Measurements from ENCODE around the gene NCLN. TPM values are rescaled to one million over a fixed set of nuclear protein-coding genes. Genes with fewer than 3 reads are reported as not detected.
"Not testable (repeated sequence)": the region's sequence is repeated elsewhere in the genome, so short reads cannot be mapped to it uniquely, and the experiment has no call there.

The NCLN gene
- total RNA-seq, 2 donors from 2014 or later, result 84.4 to 196 TPM

DNA sequence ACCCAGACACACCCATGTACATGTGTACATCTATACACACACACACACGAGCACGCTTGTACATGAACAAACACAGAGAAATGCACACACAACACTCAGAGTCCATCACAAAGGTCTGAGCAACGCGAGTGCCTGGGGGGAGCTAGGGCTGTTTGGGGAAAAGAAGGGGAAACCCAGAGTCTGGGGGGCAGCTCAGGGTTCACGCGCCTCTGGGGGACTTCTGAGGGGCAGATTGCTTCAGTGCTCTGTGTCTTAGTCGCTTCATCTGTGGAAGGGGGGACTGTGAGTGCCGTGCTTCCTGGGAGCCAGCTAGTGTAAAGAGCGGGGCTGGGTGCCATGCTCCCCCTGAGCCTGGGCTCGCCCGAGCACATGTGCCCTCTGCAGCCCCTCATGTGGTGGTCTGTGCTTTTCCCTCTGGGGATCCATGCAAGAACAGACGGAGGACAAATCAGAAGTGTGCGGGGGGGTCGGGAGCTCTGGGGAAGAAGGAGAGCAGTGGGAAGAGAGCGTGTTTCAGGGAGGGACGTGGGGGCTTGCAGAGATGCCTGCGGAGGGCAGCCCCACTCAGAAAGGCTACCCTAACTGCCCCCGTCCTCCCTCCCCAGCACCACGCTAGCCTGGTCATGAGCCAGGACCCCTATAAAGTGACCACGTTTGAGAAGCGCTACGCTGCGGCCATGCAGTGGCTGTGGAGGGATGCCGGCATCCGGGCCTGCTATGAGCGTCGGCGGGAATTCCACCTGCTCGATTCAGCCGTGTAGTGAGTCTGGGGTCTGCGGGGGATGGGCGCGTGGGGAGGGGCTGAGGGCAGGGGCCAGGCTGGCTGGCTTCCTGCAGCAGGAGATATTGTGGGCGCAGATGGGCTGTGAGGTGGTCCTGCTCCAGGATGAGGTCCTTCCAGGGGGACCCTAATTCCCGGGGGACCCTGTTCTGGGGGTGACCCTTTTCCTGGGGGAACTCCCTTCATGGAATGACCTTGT, 35.9 kb upstream of the NCLN start:
- DNase-seq (ENCODE audit: low spot score) (peak; percentile 67), ATAC-seq (peak in 1 of 2 donors; percentile 69)
- peak overlapping the region; percentile 62 for H3K4me3 Mint-ChIP-seq
- no peaks in the 10 kb centered on the region for H3K27me3 Mint-ChIP-seq
- H3K9me3 Mint-ChIP-seq, result no peaks in the 10 kb centered on the region
- no peaks in the 10 kb centered on the region for H3K36me3 Mint-ChIP-seq
- peak overlapping the region; percentile 51 to 80 for H3K27ac Mint-ChIP-seq
- H3K4me1 Mint-ChIP-seq (ENCODE audit: low read depth in 2 of 2), result peaks cover 17 to 18% of the 10 kb centered on the region in 2 donors

DNA sequence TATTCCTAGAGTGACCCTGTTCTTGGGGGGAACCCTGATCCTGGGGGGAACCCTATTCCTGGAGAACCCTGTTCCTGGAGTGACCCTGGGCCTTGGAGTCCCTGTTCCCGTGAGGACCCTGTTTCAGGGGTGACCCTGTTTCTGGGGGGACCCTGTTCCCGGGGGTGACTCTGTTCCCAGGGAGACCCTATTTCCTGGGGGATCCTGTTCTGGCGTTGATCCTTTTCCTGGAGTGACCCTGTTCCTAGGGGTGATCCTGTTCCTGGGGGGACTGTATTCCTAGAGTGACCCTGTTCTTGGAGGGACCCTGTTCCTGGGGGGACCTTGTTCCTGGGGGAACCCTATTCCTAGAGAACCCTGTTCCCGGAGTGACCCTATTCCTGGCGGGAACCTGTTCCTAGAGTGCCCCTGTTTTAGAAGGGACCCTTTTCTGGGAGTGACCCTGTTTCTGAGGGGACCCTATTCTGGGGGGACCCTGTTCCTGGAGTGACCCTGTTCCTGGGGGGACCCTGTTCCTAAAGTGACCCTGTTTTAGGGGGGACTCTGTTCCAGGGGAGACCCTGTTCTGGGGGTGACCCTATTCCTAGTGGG, 34.9 kb upstream of the NCLN start:
- Mint-ChIP-seq H3K9me3 (no peaks in the 10 kb centered on the region), H3K36me3 (no peaks in the 10 kb centered on the region), H3K27ac (peak overlapping the region in 1 of 2 donors; percentile 23), H3K4me1 (ENCODE audit: low read depth in 2 of 2) (peaks cover 17 to 22% of the 10 kb centered on the region in 2 donors), H3K4me3 (no peak overlapping the region), H3K27me3 (no peaks in the 10 kb centered on the region)
- ATAC-seq (no peak), DNase-seq (ENCODE audit: low spot score) (no peak)

GRCh38 chr19:3151563-3152418, 33.9 kb upstream of the NCLN start:
- peaks cover 2% of the 10 kb centered on the region for H3K9me3 Mint-ChIP-seq
- no peak overlapping the region for H3K27ac Mint-ChIP-seq
- no peak overlapping the region for H3K4me3 Mint-ChIP-seq

GRCh38 chr19:3152419-3152780, 33.3 kb upstream of the NCLN start:
- no peak for DNase-seq (ENCODE audit: low spot score)
- H3K36me3 Mint-ChIP-seq, result no peaks in the 10 kb centered on the region
- no peaks in the 10 kb centered on the region for H3K27me3 Mint-ChIP-seq
- H3K9me3 Mint-ChIP-seq, result peaks cover 2% of the 10 kb centered on the region
- peaks cover 10 to 24% of the 10 kb centered on the region in 2 donors for H3K4me1 Mint-ChIP-seq (ENCODE audit: low read depth in 2 of 2)
- H3K27ac Mint-ChIP-seq, result no peak overlapping the region
- no peak overlapping the region for H3K4me3 Mint-ChIP-seq
- no peak for ATAC-seq

More at GRCh38 chr19:3151563-3152418, 33.9 kb upstream of the NCLN start:
- DNase-seq (ENCODE audit: low spot score) (no peak), ATAC-seq (no peak)
- Mint-ChIP-seq H3K4me1 (ENCODE audit: low read depth in 2 of 2) (peaks cover 13 to 23% of the 10 kb centered on the region in 2 donors), H3K27me3 (no peaks in the 10 kb centered on the region), H3K36me3 (no peaks in the 10 kb centered on the region)

- H3K36me3 Mint-ChIP-seq, result no peaks in the 10 kb centered on the region
These were observed 32.2 kb upstream of the NCLN start for GRCh38 chr19:3153286-3154230.

GRCh38 chr19:3154447-3154846, 31.3 kb upstream of the NCLN start:
- not testable (repeated sequence) for H3K36me3 Mint-ChIP-seq

More at GRCh38 chr19:3153286-3154230, 32.2 kb upstream of the NCLN start:
- Mint-ChIP-seq H3K27me3 (peaks cover 0 to 2% of the 10 kb centered on the region in 2 donors), H3K4me1 (ENCODE audit: low read depth in 2 of 2) (peaks cover 12 to 30% of the 10 kb centered on the region in 2 donors), H3K4me3 (no peak overlapping the region), H3K27ac (no peak overlapping the region), H3K9me3 (peaks cover 2% of the 10 kb centered on the region)
- DNase-seq (ENCODE audit: low spot score) (no peak), ATAC-seq (no peak)

DNA sequence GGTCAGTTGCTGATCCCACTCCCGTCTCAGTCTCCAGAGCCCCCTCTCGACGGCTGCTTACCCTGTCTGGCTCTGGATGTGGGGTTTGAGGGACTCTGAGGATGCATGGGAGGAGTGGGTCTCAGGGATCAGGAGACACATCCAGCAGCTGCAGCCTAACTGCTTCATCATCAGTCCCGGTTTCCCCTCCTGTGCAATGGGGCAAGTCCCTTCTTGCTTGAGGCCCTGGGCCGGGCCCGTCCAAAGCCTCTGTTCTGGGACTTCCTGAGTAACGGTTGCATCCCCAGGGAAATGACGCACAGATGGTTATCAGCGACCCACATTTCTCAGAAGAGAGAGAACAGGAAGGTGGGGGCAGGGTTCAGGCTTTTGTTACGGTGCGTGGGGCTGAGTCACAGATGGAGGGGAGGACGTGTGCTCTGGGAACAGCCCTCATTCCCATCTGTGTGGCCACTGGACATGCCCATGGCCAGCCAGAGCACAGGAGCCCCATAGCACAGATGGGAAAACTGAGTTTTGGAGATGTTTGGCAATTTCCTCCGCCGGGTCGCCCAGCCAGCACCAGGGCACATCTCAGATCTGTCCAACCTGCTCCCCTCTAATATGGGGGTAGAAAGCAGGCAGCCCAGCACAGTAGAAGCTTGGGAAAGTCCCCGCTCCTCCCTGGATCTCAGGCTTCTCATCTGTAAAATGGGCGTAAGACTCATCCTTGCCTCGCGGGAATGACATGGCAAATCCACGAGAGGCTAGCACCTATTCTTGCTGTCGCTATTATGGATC, 30.6 kb upstream of the NCLN start:
- H3K27me3 Mint-ChIP-seq, result peaks cover 0 to 2% of the 10 kb centered on the region in 2 donors

More at GRCh38 chr19:3154447-3154846, 31.3 kb upstream of the NCLN start:
- not testable (repeated sequence) for H3K9me3 Mint-ChIP-seq; H3K27ac Mint-ChIP-seq; H3K27me3 Mint-ChIP-seq; H3K4me3 Mint-ChIP-seq; ATAC-seq; DNase-seq (ENCODE audit: low spot score)
- peaks cover 7 to 26% of the 10 kb centered on the region in 2 donors for H3K4me1 Mint-ChIP-seq (ENCODE audit: low read depth in 2 of 2)

DNA sequence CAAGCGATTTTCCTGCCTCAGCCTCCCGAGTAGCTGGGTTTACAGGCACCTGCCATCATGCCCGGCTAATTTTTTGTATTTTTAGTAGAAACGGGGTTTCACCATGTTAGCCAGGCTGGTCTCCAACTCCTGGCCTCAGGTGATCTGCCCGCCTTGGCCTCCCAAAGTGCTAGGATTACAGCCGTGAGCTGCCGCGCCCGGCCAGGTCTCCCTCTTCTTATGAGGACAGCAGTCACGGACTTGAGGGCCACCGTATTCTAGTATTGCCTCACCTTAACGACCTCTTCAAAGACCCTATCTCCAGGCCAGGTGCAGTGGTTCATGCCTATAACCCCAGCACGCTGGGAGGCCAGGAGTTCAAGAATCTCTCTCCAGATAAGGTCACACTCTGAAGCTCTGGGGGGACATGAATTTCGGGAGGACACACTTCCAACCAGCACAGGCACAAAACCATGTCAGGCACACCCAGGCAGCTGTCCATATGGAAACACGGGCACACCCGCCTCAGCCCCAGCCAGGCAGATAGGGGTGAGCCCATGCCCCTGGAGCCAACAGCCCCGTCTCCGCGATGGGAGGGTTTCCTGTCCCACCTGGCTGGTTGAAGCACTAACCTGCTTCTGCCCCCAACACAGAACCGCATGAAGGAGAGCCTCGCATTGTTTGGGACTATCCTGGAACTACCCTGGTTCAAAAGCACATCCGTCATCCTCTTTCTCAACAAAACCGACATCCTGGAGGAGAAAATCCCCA, 28.5 kb upstream of the NCLN start:
- Mint-ChIP-seq H3K27ac (peak overlapping the region in 1 of 2 donors; percentile 49), H3K9me3 (peaks cover 2% of the 10 kb centered on the region), H3K4me1 (ENCODE audit: low read depth in 2 of 2) (peaks cover 12 to 31% of the 10 kb centered on the region in 2 donors), H3K27me3 (peaks cover 0 to 2% of the 10 kb centered on the region in 2 donors), H3K36me3 (peaks cover 5% of the 10 kb centered on the region), H3K4me3 (no peak overlapping the region)
- ATAC-seq (no peak), DNase-seq (ENCODE audit: low spot score) (no peak)

More for the DNA sequence above, 30.6 kb upstream of the NCLN start:
- Mint-ChIP-seq H3K4me1 (ENCODE audit: low read depth in 2 of 2) (peaks cover 5 to 22% of the 10 kb centered on the region in 2 donors), H3K27ac (no peak overlapping the region), H3K4me3 (no peak overlapping the region), H3K36me3 (peaks cover 2% of the 10 kb centered on the region), H3K9me3 (peaks cover 2% of the 10 kb centered on the region)
- DNase-seq (ENCODE audit: low spot score), result peak; percentile 94
- ATAC-seq, result peak; percentile 95 to 96

GRCh38 chr19:3159565-3159964, 26.2 kb upstream of the NCLN start:
- H3K27ac Mint-ChIP-seq, result peak overlapping the region in 1 of 2 donors; percentile 49
- peaks cover 2% of the 10 kb centered on the region for H3K9me3 Mint-ChIP-seq

DNA sequence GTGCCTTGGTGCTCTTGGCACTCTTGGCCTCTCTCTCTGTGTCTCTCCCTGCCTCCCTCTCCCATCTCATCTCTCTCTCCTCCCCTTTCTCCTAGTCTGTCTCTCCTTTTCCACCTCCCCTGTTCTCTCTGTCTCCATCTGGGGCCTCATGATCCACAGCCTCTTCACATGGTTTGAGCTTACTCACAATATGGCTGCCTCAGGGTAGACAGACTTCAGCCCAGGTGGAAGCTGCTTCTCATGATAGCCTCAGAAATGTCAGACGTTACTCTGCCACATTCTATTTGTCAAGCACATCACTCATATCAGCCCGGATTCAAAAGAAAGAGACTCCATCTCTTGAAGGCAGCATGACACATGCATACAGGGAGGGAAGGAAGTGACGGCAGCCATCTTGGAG, 25.5 kb upstream of the NCLN start:
- Mint-ChIP-seq H3K9me3 (peaks cover 2% of the 10 kb centered on the region), H3K36me3 (peaks cover 5% of the 10 kb centered on the region), H3K4me1 (ENCODE audit: low read depth in 2 of 2) (peaks cover 16 to 42% of the 10 kb centered on the region in 2 donors), H3K27ac (peak overlapping the region; percentile 5 to 49), H3K4me3 (no peak overlapping the region), H3K27me3 (peaks cover 0 to 2% of the 10 kb centered on the region in 2 donors)
- DNase-seq (ENCODE audit: low spot score) (no peak), ATAC-seq (no peak)

More at GRCh38 chr19:3159565-3159964, 26.2 kb upstream of the NCLN start:
- peaks cover 0 to 2% of the 10 kb centered on the region in 2 donors for H3K27me3 Mint-ChIP-seq
- peaks cover 5% of the 10 kb centered on the region for H3K36me3 Mint-ChIP-seq
- no peak overlapping the region for H3K4me3 Mint-ChIP-seq
- peaks cover 15 to 40% of the 10 kb centered on the region in 2 donors for H3K4me1 Mint-ChIP-seq (ENCODE audit: low read depth in 2 of 2)
- ATAC-seq, result no peak
- no peak for DNase-seq (ENCODE audit: low spot score)

DNA sequence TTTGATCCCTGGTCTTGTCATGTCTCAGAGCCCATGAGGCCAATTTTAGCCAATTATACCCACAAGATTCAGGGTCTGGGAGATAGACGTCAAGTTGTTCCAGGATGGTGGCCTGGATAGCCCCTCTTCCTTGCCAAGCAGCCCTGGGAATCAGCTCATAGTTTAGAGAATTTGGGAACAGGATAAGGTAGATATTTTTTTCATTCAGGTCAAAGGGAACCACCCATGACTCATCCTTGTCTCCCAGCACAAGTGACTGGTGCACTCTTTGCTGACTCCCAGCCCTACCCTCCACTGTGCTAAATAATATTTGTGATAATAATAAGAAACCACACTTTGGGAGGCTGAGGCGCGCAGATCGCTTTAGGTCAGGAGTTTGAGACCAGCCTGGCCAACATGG, 24.3 kb upstream of the NCLN start:
- H3K27ac Mint-ChIP-seq, result peak overlapping the region; percentile 46 to 49
- H3K9me3 Mint-ChIP-seq, result no peaks in the 10 kb centered on the region
- H3K4me1 Mint-ChIP-seq (ENCODE audit: low read depth in 2 of 2), result peaks cover 23 to 39% of the 10 kb centered on the region in 2 donors
- peaks cover 11% of the 10 kb centered on the region for H3K36me3 Mint-ChIP-seq
- ATAC-seq (no peak), DNase-seq (ENCODE audit: low spot score) (no peak)
- H3K27me3 Mint-ChIP-seq, result peaks cover 0 to 2% of the 10 kb centered on the region in 2 donors
- no peak overlapping the region for H3K4me3 Mint-ChIP-seq

Data from natural killer cell treated with Interleukin-12 subunit alpha and Interleukin-12 subunit beta and Interleukin-15 and Interleukin-18, amount 100 ng/mL, for 72 hours (primary cell).